CD4-positive, alpha-beta T cell treated with Interleukin-6 for 4 hours (primary cell): ENCODE data around the gene TCF12.
A peak's percentile ranks its signal among the peaks of the same experiment; 100 is the strongest.
"Not testable (repeated sequence)": the region's sequence is repeated elsewhere in the genome, so short reads cannot be mapped to it uniquely, and the experiment has no call there.

ENCODE experiments used
- DNase-seq: peaks from one replicate; pipeline ENCODE4 v3.0.0-alpha.2; 2020; ENCODE audit warnings: mixed read lengths

Gene TCF12

DNA sequence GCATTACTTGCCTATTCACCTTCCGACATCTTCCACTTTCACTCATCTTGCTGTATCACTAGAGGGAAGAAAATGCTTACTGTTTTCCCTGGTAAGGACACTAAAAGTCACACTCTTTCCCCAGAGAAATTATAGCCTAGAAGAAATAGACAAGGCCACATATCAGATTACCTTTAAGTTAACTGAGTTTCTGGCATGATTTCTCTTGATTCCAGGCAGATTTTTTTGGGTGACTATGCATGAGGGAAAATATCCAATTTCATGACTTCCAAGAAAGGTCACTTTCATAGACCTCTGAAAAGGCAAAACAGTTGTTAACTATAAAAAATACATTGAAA lies 30.3 kb downstream of the TCF12 start:
- no peak for DNase-seq

DNA sequence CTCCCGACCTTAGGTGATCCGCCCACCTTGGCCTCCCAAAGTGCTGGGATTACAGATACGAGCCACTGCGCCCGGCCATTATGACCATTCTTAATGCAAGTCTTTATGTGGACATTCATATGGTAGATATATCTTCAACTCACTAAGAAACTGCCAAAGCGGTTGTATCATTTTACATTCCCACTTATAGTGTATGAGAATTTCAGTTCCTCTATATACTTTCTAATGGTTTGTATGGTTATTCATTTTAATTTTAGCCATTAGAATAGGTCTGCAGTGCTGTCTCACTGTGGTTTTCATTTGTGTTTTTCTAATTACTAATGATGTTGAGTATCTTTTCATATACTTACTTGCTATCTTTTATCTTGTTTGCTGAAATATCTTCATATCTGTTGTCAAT lies 32.5 kb downstream of the TCF12 start:
- DNase-seq, result no peak

DNA sequence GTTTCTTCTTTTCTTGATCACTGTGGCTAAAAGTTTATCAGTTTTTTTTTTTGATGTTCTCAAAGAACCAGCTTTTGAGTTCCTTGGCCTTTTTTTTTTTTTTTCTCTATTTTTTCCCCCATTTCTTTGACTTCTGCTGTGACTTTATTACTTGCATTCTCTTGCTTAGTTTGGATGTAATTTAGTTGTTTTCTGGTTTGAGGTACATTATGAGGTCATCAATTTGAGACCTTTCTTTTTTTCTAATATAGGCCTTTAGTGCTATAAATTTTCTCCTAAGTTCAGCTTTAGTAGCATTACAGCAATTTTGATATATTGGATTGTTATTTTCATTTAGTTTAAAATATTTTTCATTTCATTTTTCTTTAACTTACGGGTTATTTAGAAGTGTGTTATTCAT lies 35.3 kb downstream of the TCF12 start:
- DNase-seq, result no peak

DNA sequence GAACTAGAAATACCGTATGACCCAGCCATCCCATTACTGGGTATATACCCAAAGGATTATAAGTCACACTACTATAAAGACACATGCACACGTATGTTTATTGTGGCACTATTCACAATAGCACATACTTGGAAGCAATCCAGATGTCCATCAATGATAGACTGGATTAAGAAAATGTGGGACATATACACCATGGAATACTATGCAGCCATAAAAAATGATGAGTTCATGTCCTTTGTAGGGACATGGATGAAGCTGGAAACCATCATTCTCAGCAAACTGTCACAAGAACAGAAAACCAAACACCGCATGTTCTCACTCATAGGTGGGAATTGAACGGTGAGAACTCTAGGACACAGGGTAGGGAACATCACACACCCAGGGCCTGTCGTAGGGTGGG lies 36.6 kb downstream of the TCF12 start:
- DNase-seq, result not testable (repeated sequence)

DNA sequence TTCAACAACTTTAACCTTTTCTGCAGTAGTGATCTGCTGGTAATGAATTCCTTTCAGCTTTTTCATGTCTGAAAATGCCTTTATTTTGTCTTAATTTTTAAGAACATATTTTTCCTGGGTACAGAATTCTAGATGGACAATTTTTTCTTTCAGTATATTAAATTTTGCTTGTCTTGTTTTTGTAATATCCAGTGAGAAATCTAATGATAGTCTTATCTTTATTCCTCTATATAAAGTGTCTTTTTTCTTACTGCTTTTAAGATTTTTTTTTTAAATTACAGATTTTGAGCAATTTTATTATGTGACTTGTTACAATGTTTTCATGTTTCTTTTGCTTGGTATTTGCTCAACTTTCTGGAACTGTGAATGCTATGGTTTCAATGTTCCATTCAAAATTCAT lies 38.1 kb downstream of the TCF12 start:
- DNase-seq, result no peak

DNA sequence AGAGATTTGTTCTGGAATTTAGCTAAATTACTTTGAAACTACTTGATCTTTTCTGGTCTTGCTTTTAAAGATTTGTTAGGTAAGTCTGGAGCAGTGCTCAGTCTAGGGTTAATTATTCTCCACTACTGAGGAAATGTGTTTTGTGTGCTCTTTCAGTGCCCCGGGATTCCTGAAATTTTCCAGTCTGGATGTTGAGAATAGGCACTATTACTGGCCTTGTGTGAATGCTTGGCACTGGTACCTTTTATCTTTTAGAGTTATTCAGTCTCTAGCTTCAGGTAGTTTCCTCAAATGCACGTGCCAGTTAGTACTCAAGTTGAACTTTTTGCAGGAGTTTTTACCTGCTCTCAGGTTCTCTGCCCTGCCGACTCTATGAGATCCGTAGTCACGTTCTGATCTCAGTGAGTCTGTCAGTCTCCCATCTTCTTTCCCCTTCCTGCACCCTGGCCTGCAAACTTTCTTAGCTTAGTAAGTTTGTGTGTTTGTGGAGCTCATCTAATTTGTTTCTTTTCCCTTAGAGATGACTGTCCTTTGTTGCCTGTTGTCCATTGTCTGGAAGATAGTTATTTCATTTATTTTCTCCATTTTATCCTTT lies 39.5 kb downstream of the TCF12 start:
- no peak for DNase-seq

DNA sequence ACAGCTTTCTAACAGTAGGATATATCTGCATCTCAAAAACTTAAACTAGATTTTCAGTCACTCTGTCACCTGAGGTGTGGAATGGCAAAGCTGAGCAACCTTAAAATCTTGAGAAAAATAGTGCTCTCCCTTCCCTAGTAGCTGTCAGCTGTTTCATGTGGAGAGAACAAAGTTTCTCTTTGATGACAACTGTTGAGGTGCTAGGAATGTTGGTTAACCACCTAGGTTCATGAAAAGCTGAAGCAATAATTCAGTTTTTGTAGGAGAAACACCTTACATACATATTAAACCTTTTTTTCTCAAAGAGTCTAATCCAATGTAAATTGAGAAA lies 40.8 kb downstream of the TCF12 start:
- DNase-seq, result no peak

DNA sequence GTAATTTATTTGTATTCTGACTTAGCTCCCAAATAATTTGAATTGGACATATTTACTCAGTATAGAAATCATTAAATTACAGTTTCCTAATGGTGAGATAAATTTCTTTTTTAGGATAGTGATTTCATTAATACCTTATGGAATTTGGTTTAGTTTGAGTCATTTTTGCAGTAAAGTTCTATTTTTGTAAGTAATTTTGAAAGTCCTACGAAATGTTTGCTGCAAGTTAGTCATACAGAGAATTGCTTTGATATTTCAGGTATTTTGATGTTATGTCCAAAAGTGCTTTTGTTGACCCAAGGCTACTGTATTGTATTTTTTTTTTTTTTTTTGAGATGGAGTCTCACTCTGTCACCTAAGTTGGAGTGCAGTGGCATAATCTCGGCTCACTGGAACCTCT lies 41.7 kb downstream of the TCF12 start:
- no peak for DNase-seq

DNA sequence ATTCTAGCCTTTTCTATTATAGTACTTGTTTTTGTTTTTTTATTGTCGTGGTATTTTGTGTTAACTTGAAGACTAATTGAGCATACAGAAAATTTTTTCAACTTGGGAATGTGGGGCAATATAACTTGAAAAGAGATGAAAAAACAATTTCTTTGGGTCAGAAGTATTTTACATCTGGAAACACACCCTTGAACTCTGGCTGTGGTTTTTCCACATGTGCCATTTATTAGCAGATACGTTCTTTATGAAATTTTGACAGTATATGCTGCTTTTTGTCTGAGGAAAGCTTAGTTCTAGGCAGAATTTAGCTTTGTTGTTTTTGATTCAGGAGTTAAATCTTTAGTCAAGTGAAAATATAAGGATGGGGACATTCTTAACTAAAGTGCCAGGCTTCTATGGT lies 44.7 kb downstream of the TCF12 start:
- DNase-seq, result no peak

DNA sequence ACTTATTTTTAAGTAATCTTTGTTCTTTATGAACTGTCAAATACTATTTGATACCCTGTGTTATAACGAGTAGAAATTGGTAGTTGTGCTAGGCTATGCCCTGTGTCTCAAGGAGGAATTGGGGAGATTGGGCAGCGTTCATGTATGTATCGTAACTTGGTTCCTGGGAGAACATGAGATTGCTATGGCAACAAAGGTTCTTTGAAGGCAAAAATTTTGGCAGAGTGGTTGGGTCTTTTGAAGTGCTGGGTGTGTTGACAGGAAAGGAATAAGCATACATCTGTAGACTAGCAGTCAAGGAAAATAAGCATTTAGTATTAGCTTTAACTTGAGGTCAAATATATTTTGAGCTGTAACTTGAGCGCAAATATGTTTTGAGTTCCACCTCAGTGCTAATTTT lies 45.3 kb downstream of the TCF12 start:
- peak; percentile 10 for DNase-seq

DNA sequence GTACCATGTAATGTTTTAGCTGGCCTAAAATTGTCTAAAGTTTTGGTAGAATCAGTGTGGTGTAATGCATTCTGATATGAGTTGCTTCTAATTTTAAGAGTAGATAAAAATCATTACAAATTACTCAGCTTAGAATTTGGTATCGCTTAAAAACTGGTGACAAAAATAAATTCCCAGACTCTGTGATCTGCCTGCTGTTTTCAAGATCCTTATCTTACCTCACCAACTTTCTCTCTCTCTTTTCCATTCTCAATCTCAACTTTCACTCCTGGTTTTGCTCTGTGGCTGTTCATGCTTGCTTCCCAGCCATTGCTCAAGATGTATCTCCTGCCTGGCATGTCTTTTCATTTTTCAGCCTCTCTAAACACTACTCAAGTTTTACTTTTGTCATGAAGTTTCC lies 45.7 kb downstream of the TCF12 start:
- no peak for DNase-seq

DNA sequence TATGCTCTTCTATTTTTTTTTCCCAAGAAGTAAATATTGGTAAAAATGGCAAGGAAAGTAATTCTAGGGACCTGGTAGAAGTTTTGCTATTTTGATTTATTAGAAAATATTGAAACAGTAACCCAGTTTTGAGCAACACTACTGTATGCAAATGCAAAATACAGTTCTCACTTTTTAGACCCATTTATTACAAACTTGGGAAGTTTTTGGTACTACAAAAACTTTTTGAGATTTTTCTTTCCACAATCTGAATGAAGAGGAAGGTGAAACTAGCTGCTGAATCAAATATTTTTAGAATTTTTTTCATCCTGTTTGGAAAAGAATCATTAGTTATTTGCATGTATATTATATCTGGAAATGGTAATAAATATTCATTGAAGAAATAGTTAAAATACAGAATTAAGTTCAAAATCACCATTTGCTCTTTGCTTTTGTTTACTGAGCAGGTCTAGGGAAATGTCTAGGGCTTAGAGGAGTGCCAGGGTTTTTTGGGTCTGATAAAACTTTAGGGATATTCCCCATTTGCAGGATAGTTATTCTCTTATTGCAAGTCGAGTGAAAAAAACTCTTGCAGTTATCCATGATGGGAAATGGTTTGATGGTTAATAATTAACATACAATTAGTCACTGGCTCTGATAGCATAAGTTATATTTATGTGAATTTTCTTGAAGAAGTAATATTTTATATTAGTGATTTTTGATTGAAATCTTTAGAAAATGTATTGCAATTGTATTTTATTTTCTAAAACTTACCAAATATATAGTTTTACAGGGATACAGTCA lies 47.0 kb downstream of the TCF12 start:
- DNase-seq, result no peak

DNA sequence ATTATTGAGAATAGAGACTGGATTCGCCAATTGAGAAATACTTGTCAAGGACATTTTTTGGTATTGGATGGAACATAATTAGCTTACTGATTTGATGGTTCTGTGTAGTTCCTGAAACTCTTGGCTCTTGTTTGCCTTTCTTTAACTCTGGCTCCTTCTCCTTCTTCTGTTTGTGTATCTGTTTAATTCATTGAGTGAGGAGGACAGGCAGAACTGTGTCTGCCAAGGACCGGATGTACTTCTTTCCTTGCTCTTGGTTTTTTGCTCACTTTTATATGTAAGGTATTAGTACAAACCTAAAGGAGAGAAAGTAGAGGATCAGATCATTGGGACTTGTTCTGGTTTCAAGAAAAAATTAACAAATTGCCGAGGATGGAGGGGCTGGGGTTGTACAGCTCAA lies 48.9 kb downstream of the TCF12 start:
- DNase-seq, result no peak

DNA sequence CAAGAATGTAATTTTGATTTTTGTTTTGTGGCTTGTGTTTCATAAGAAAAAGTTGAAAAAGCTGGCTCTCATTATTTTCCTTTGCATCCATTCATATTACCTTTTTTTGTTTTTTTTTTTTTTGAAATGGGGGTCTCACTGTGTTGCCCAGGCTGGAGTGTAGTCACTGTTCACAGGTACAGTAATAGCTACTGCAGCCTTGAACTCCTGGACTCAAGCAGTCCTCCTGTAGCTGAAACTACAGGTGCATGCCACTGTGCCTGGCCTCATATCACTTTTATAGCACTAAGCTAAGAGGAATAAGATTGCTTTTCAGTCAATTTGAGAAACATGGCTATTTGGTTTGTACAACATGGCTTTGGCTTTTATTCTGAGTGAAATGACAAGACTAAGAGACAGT lies 49.8 kb downstream of the TCF12 start:
- no peak for DNase-seq

DNA sequence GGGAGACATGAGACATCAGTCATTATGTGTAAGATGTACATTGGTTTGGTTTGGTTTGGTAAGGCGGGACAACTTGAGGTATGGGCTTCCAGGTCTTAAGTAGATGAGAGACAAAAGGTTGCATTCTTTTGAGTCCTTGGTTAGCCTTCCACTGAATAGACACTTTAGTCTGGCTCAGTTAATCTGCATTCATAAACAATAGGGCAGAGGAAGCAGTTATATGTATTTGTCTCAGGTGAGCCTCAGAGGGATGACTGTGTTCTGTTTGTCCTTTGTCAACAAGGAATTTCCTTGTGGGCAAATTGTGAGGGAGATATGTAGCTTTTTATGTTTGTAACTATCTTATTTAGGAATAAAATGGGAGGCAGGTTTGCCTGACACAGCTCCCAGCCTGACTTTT lies 50.4 kb downstream of the TCF12 start:
- DNase-seq, result no peak

DNA sequence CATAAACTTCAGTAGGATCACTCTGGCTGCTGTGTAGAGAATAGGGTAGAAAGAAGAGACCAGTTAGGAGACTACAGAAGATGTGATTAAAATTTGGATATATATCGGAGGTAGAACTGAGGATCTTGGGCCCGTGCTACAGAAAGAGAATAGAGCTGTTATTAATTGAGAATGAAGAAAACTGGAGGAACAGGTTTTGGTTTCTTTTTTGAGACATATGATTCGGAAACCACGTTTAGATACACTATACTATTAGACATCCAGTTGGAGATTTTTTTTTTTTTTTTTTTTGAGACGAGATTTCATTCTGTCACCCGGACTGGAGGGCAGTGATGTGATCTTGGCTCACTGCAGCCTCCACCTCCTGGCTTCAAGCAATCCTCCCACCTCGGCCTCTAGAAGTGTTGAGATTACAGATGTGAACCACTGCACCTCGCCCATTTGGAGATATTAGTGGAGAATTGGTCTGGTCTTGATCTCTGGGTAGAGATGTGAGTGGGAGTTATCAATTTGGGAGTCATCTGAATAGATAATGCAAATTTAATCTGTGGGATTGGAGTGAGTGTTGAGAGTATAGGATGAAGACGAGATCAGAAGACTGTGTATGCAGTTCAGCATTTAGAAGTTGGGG lies 50.9 kb downstream of the TCF12 start:
- no peak for DNase-seq

DNA sequence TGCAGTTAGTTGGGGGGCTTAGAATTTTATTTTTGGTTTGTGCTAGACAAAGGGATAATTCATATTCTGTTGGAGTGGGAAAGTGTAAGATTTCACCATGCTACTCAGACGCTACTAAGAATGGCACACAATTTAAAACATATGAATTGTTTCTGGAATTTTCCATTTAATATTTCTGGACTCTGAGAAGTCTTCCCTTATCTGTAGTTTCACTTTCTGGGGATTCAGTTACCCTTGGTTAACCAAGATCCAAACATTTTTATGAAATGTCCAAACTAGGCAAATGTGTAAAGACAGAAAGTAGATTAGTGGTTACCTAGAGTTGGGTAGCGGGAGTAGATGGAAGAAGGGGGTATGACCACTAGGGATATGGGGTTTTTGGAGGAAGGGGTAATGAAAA lies 53.1 kb downstream of the TCF12 start:
- no peak for DNase-seq

DNA sequence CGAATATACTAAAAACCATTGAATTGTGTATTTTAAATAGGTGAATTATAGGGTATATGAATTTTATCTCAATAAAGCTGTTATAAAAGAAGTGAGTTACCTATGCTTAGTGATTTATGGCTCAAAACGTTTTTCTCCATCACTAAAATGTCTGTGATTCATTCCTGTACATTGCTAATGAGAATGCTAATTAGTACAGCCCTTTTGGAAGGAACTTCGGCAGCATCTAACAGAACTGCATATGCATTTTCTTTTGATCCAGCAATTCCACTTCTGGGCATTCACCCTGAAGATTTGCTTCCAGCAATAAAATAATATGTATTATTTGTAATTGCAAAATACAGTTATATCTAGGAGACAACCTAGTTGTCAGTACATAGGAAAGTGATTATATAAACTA lies 53.6 kb downstream of the TCF12 start:
- DNase-seq, result no peak

DNA sequence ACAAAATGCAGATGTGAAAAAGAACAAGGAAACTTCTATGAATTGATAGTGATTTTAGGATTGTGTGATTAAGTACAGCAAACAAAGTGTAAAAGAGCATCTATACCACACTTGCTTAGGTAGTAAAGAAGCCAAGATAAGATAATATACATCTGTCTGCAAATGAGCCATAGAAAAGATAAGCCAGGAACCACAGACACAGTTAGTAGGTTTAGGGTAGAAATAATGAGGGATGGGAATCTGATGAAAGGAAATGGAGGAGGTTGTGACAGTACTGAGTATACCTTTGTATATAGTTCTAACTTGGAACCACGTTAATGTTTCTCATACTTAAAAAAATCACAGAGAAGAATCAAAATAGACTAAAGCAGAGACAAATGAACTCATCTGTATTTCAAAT lies 54.0 kb downstream of the TCF12 start:
- no peak for DNase-seq

DNA sequence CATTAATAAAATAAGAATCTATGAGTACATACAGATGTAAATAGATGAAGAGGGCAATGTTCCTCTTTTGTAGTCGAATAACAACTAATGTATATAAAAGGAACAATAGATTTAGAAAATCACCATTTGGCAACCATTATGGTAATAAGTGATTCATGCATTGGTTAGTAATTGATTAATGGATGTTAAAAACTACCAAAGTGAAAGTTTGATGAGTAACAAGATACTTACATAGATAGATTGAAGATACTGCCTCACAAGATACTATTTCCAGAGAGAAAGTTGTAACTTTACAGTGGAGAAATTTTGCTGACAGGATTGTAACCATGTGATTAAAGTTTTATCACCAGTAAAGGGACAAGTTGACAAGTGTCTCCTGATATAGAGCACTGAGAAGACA lies 55.0 kb downstream of the TCF12 start:
- no peak for DNase-seq

DNA sequence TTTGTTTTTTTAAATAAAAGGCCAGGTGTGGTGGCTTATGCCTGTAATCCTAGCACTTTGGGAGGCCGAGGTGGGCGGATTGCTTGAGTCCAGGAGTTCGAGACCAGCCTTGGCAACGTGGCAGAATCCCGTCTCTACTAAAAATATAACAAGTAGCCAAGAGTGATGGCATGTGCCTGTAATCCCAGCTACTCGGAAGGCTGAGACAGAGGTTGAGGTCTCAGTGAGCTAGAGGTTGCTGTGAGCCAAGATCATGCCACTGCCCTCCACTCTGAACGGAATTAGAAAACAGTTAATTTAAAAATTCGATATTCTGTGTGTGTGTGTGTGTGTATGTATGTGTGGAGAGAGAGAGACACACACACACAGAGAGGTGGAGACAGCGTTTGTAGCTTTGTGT lies 58.8 kb downstream of the TCF12 start:
- DNase-seq, result no peak

DNA sequence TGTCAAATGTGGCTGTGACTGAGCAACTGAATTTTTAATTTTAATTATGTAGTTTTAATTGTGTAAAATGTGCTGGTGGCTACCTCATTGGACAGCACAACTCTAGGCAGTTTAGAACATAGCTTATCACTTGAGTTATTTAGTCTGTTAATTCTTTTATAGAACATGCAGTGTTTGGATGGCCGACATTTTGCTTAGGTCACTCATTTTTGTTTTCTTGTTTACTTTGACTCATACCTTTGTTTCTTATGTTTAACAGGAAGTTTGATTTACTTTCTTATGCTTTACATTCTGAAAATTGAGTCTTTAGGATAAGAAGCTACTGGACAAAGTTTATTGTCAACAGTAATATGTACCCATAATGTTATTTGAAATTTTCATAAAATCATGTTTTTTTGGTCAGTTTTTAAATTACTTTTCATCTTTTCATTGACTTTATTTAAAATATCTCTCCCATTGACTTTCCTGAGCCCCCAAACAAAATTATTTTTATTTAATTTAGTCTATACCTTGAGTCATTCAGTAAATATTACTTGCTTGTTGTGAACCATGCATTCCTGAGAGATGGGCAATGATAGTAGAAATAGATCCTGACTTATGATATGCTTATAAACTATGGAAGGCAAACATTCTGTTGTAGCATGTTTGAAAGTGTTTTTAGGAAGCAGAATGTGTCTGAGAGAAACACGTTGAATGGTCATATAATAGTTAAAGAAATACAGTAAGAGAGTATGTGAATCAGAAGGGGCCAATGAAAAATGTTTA lies 60.6 kb downstream of the TCF12 start:
- no peak for DNase-seq

DNA sequence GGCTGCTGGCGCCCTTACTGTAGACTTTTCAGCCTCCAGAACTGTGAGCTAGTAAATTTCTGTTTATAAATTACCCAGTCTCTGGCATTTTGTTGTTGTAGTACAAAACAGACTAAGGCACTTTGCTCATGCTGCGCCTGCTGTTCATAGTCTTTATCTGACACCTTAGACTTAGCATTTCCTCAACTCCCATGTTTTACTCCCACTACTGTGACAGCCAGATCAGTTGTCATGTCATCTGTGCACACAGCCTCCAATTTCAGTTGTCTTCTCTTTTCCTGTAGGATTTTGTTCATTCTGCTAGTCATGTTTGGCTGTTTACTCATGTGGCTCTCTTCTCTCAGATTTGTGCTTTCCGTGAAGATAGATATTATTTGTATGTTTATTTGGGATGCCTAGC lies 62.0 kb downstream of the TCF12 start:
- DNase-seq, result no peak

DNA sequence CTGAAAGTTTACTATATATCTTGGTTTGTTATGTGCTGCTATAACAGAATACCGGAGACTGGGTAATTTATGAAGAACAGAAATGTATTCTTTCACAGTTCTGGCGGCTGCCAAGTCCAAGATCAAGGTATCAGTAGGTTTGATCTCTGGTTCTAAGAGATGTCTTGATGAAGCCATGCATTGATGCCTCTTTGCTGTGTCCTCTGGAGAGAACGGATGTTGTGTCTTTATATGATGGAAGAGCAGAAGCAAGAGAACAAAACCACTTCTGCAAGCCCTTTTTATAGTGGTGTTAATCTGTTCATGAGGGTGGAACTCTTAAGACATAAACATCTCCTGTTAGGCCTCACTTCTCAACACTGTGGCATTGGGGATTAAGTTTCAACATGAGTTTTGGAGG lies 62.7 kb downstream of the TCF12 start:
- no peak for DNase-seq
